Stimulated activated CD4-positive, alpha-beta T cell treated with anti-CD3 and anti-CD28 coated beads, Interleukin-4, amount 100 ng/mL, for 48 hours (primary cell): ENCODE results near the gene TUBE1.
"Not testable (repeated sequence)": the region's sequence is repeated elsewhere in the genome, so short reads cannot be mapped to it uniquely, and the experiment has no call there.

Experiments
- DNase-seq, 2 donors: peaks; one replicate each; pipeline ENCODE4 v3.0.0-alpha.2; 2020; ENCODE audit warnings: low read depth in 2 of 2

The TUBE1 gene

GRCh38 chr6:112065426-112065986 lies 21.8 kb downstream of the TUBE1 start:
- DNase-seq: no peak

DNA sequence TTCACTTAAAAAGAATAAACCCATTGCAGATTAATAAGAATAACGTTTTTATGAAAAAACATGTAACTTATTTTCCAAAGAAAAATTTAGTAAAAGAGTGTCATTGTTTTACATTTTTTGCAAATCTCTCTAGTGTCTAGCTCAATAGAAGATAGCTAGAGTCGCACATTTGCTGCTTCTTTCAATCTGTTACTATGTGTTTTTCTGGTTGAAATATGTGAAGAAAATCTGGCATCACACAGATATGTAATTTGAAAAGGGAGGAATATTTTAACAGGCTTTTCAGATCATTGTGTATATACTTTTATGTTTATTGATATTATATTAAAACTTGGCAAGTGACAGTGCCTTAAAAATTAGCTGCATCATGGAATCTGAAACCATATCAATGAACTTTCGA lies 24.3 kb downstream of the TUBE1 start:
- DNase-seq: no peak

DNA sequence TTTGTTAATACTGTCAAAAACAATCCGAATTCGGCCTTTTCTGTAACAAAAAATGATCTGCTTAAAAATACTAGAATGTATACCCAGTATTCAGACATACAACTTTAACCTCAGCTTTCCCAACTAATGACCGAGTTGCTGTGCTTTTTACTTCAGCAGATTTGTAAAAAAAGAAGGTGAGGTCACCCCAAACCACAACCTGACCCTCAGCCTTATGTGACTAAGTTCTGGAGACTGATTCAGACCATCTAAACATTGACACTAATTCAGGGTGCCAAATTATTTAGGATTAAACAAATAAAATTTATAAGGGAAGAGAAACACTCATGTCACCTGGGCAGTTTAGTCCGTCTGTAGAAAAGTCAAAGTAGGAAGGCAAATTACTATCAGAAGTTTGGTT lies 25.7 kb downstream of the TUBE1 start:
- no peak for DNase-seq

DNA sequence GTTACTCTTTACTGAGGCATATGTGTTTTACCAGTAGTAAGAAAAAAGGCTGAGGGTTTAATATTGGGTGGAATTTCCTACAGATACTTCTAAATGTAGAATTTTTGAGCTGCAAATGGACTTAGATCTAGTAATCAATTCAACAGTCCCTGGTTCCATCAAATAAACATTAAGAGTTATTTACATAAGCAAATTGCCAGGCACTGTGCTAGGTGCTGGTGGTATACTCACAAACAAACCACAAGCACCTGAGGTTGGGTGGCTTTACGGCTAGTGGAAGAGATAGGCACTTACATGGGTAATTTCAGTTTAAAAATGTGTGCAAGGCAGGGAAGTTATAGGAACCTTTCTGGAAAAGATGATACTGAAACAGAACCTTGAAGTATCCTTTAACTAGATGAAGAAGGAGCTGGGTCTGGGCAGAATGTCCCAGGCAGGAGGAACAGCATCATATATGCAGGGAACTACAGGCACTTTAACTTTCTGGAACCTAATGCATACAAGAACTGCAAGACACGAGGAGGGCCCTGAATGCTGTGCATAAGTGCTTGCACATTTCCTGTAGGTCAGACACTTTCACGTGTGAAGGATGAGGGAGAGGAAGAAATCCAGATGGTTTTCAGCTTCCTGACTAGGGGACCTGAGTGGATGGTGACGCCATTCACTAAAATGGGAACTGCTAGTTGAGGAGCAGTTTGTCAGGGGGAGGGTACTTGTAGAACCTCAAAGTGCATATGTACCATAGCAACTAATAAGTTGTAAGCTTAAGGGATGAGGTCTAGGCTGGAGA lies 28.8 kb downstream of the TUBE1 start:
- no peak for DNase-seq

DNA sequence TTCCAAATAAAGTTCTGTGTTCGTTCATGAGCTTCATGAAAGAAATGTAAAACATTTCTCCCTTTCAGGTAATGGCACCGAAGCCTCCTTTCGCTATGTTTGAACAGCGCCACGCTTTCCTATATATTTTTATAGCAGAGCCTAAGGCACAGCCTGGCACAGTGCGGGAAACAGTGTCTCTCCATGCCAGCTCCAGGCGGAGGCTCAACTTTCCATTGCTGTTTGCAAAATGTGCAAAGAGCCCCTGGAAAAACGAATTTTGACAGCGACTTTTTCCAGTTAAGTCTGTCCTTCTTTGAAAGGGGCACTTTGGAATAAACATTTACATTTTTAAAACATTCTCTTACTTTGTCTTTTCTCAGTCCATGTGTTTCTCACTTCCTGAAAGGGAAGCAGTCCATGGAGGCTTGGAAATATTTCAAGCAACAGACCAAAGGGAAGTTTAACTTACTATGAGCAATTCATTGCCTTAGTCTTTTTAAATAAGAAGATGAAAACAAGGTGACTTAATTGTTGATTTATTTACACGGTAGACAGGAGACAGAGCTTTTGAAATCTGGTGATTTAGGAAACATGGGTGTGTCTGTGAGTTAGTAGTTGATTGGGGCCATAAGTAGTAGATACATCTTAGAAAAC lies 32.6 kb downstream of the TUBE1 start:
- DNase-seq: no peak

- DNase-seq: no peak
Measured at GRCh38 chr6:112054001-112054400, 33.3 kb downstream of the TUBE1 start, which contains the start of gene CCN6. Gene CCN6, plus strand, starts transcription at chr6:112054104. Its CDS starts 254 bp downstream, at chr6:112054358.

DNA sequence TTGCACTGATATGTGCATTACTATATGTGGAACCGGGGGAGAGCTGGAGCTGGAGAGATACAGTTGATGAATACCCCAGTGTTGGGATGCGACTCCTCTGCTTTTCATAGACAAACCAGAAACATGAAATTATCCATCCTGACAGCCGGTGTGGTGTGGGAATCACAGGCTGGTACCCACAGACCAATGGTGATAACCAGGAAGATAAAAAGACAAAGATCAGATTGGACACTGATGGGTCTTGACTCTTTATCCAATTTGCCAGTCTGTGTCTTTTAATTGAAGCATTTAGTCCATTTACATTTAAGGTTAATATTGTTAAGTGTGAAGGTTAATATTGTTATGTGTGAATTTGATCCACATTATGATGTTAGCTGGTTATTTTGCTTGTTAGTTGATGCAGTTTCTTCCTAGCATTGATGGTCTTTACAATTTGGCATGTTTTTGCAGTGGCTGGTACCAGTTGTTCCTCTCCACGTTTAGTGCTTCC lies 36.0 kb downstream of the TUBE1 start:
- not testable (repeated sequence) for DNase-seq

DNA sequence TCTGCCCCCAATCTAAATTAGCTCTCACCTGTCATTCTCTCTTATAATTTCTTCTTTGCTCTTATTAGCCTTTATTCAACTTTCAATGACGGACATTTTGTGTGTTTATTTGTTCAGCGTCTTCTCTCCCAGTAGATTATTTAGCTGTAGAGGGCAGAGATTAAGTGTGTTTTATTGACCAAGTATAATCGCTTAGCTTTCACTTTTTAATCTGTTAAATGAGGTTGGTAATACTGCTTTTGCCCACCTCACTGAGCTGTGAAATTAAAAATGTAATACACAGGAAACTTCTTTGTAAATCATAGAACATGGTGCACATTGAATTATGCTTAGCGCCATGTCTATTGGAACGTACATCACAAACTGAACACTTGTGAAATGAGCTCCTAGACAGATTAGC lies 36.9 kb downstream of the TUBE1 start:
- no peak for DNase-seq

- DNase-seq: no peak
Measured at GRCh38 chr6:112049996-112050395, 37.3 kb downstream of the TUBE1 start.

DNA sequence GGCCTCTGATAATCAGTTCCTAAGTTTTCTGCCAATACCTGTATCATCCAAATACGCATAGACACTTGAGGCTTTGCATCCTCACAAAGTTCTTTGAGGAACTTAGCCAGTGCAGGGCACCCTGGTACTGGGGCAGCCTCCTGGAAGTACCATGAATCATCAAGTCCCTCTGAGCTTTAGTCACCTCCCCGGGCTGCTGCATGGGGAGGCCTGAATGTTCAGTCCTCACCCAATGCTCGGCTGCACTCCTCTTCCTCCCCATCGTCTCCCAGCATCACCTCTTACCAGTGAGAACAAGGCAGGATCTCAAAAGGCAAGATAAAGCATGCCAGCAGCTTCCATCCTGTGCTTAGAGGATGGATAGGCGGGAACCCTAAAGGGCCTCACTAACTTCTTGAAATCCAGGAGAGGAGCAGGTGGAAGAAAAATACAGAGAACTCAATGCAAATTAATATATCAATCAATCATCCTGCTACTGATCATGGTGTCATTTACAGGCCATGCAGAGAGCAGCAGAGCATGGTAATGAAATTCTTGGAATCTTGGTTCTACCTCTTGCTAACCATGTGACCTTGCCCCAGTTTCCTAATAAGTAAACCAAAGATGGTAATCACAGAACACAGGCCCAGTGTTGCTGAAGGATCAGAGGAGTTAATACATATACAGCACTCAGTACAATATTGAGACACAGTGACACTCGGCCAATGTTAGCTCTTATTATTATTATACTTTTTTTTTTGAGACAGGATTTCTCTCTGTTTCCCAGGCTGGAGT lies 38.1 kb downstream of the TUBE1 start:
- no peak for DNase-seq

GRCh38 chr6:112047523-112047922 lies 39.8 kb downstream of the TUBE1 start:
- DNase-seq: not testable (repeated sequence)

DNA sequence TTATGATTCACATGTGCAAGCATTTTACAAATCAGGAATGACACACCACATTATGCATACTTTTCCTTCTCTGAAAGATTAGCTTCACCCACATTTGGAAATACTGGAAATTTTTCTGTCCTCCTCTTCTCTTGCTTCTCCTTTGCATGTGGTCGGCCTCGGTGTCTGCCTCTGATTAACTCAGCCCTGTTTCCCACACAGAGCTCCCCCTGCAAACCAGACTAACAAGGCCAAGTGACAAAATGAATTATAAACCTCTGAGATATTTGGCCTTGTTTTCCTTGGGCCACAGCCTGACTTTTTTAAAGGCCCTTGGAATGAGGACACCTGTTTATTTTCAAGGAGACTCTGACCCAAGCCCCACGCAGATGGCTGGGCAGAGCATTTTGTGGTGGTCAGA lies 42.4 kb downstream of the TUBE1 start:
- no peak for DNase-seq

GRCh38 chr6:112044196-112044595 lies 43.1 kb downstream of the TUBE1 start:
- no peak for DNase-seq

- DNase-seq: peak; percentile 87 to 94
Measured at GRCh38 chr6:112043032-112044007, 44.0 kb downstream of the TUBE1 start.

- no peak for DNase-seq
Measured at GRCh38 chr6:112041535-112041934, 45.7 kb downstream of the TUBE1 start.

DNA sequence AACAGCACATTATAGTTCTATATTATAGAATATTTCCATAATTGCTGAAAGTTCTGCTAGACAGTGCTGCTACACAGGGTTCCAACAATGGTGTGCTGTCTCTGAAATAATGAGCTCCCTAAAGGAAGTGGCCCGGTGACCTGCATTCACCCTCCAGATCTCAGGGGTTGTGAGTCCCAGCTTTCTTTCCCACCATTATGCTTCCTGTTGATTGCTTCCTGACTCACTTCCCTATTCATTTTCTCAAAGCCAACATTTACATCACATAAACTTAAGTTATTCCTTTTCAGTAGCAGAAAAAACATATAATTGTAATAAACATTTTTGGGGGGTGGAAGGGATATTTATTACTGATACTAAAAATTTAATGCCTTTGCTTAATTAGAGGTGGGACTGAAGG lies 46.3 kb downstream of the TUBE1 start:
- no peak for DNase-seq

GRCh38 chr6:112039431-112039770 lies 47.9 kb downstream of the TUBE1 start:
- no peak for DNase-seq

GRCh38 chr6:112038756-112039430 lies 48.4 kb downstream of the TUBE1 start:
- no peak for DNase-seq

- DNase-seq: no peak
Measured at GRCh38 chr6:112038268-112038667, 49.0 kb downstream of the TUBE1 start.

DNA sequence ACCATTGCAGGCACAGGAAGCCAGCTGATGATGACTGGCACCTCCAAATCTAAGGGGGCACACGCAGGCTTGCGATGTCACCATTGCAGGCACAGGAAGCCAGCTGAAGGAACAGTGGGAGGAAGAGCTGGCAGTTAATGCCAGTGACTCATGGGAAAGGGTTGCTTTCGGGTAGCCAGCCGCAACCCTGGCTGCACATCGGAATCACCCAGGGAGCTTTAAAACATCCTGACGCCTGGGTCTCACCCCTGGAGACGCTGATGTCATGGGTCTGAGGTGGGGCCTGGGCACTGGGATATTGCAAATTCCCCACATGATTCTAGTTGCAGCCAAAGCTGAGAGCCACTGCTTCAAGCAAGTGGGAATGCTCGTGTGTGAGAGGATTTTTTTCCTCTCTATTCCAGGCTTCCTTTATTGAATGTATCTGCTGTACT lies 49.5 kb downstream of the TUBE1 start:
- no peak for DNase-seq
